Measurements from ENCODE around the gene ANXA8.
"Not testable (repeated sequence)": the region's sequence is repeated elsewhere in the genome, so short reads cannot be mapped to it uniquely, and the experiment has no call there.

Gene ANXA8

DNA sequence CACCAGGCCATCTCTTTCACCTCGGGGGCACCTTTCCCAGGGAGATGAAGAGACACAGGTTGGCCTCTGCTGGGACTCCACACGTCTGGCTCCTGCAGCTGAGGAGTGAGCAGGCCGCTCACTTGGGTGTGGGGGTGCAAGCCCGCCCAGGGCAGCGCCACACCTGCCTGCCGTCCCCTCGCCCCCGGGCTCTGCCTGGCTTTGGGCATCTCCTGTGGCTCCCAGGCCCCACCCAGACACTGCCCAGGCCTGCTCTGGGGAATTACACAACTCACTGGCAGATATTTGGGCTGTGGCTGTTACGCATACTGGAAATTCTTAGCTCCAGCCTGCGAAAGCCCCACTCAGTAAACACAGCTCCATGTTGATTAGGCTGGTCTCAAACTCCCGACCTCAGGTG is at the start of gene ANXA8:
ANXA8 (minus strand) TSS at position 193 of the 400 bp plus-strand sequence; CDS start at position 11, 182 bp downstream.
- DNase-seq (ENCODE audit: low read depth in 3 of 3, low spot score in 1 of 3): not testable (repeated sequence)

DNA sequence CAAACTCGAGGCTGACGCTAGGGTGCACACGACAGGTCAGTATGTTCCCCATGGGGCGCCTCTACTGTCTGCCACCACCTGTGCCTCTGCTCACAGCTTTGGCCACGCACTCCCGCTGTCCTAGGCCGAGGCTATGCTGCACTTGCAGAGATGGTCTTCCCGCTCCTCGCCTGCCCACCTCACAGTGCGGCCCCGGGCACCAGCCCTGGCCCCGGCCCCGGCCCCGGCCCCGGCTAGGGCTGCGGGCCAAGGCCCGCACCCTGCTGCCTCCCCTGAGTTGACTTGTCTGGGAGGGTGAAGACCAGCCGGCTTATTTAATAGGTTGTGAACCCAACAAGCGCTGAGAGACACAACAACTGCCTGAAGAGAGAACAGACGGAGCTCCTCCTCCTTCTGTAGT is 39.6 kb upstream of the ANXA8 start, which contains the start of gene AGAP9:
AGAP9 (minus strand) TSS at position 164 of the 400 bp plus-strand sequence; CDS start at position 52, 112 bp downstream.
- not testable (repeated sequence) for DNase-seq (ENCODE audit: low read depth in 3 of 3, low spot score in 1 of 3)

GRCh38 chr10:47502313-47502712 is 18.4 kb upstream of the ANXA8 start:
- DNase-seq (ENCODE audit: low read depth in 3 of 3, low spot score in 1 of 3): not testable (repeated sequence)

- not testable (repeated sequence) for DNase-seq (ENCODE audit: low read depth in 3 of 3, low spot score in 1 of 3)
Measured at GRCh38 chr10:47494226-47494625, 10.3 kb upstream of the ANXA8 start.

- not testable (repeated sequence) for DNase-seq (ENCODE audit: low read depth in 3 of 3, low spot score in 1 of 3)
Measured at GRCh38 chr10:47491600-47491999, 7.7 kb upstream of the ANXA8 start, which contains the start of gene FAM25G. FAM25G (minus strand) TSS chr10:47491700; CDS start chr10:47491674, 26 bp downstream.

DNA sequence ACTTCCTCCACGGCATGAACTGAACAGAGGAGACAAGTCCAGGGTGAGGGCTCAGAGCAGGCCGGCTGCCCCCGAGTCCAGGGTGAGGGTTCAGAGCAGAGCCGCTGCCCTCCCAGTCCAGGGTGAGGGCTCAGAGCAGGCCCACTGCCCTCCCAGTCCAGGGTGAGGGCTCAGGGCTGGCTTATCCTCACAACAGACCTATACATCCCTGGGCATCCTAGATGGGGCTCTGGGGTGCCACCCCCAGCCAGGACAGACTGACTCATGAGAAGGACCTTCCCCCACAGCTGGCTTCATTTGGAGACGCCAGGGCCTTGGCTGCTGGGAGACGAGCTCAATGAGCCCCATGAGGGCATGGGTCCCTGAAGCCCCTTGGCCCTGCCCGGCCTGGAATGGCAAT is 5.7 kb upstream of the ANXA8 start:
- not testable (repeated sequence) for DNase-seq (ENCODE audit: low read depth in 3 of 3, low spot score in 1 of 3)

- not testable (repeated sequence) for DNase-seq (ENCODE audit: low read depth in 3 of 3, low spot score in 1 of 3)
Measured at GRCh38 chr10:47485943-47486342, 2.0 kb upstream of the ANXA8 start.

DNA sequence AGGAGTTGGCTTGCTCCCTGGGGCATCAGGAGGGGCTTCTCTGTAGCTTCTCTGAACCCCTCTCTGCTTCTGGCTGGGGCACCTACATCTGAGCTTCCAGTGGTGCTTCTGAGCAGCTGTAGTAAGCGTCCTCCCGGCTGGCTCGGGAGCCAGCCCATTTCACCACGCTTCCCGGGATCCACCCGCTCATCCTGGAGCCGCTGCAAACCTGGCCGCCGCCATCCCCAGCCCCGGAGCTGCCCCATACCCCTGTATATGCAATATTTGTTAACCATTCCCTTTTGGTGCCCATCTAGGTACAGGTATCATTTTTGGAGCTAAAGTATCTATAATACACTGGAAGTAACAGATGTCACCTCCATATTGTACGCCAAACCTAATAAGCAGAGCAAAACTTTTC is 871 bp upstream of the ANXA8 start:
- DNase-seq (ENCODE audit: low read depth in 3 of 3, low spot score in 1 of 3): not testable (repeated sequence)

DNA sequence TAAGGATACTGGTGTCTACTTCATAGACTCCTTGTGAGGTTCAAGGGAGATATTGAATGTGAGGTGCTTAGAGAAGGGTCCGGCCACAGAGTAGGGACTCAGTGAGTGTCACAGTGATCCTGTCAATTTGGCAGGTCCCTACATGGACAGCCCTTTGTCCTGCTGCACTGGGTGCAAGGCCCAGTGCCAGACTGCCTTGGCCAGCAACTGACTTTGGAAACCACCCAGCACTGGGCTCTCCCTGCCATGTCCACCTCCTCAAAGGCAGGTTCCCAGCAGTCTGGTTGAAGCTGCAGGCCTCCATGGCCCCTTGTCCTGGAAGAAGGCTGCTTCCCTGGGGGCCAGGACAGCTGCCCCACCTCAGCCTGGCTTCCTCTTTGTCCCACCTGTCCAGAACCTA is 1.5 kb downstream of the ANXA8 start:
- DNase-seq (ENCODE audit: low read depth in 3 of 3, low spot score in 1 of 3): not testable (repeated sequence)

- DNase-seq (ENCODE audit: low read depth in 3 of 3, low spot score in 1 of 3): not testable (repeated sequence)
Measured at GRCh38 chr10:47481768-47482181, 2.1 kb downstream of the ANXA8 start.

GRCh38 chr10:47481182-47481766 is 2.6 kb downstream of the ANXA8 start:
- DNase-seq (ENCODE audit: low read depth in 3 of 3, low spot score in 1 of 3): not testable (repeated sequence)

DNA sequence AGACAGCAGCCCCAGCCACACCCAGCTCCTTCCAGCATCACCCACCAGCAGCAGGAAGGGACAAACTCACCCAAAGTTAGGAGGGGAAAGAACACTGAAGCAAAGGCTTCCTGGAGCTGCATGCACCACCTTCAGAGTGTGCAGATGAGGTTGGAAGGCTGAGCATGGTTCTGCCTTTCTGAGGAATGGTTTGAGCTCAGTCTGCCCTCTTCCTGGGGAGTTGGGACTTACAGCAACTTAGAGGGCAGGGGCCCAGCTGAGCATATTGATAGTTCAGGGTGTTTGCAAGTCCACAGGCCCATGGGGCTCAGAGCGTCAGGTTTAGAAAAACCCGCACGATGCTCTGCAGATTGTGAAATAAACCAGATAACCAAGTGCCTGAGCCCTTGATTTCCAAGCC is 3.8 kb downstream of the ANXA8 start:
- DNase-seq (ENCODE audit: low read depth in 3 of 3, low spot score in 1 of 3): not testable (repeated sequence)

DNA sequence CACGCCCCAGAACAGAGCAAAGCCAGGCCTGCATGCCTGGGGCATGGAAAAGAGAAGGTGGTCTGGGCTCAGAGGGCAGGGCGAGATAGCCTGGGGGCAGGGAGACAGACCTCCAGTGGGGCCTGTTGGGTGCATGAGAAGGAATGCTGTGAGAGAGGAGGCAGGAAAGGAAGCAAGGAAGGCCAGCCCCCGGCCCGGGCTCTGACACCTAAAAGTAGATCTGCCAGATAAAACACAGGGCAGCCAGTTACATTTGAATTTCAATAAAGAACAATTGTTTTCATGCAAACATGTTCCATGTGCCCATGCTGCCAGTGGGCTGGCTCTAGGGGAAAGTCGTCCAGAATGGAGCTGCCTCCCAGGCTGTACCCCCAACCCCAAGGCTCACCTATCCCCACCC is 5.8 kb downstream of the ANXA8 start:
- not testable (repeated sequence) for DNase-seq (ENCODE audit: low read depth in 3 of 3, low spot score in 1 of 3)

DNA sequence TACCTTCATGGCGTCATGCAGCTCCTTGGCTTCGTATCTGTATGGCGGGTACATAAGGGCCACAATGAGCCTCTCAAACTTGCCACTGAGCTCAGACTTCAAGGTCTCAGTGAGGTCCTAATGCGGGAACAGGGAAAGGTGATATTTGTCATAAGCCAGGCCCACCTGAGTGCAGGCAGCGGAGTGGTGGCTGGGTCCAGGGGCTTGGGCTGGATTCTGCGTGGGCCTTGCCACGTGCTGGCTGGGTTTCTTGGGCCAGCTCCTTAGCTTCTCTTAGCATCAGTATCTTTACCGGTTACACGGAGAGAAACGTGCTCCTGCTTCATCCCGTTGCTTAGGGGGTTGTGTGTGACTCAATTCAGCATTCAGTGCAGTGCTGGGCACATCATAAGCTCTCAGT is 6.8 kb downstream of the ANXA8 start:
- DNase-seq (ENCODE audit: low read depth in 3 of 3, low spot score in 1 of 3): not testable (repeated sequence)

- DNase-seq (ENCODE audit: low read depth in 3 of 3, low spot score in 1 of 3): not testable (repeated sequence)
Measured at GRCh38 chr10:47475101-47475500, 8.8 kb downstream of the ANXA8 start.

- DNase-seq (ENCODE audit: low read depth in 3 of 3, low spot score in 1 of 3): not testable (repeated sequence)
Measured at GRCh38 chr10:47473516-47473915, 10.4 kb downstream of the ANXA8 start.

DNA sequence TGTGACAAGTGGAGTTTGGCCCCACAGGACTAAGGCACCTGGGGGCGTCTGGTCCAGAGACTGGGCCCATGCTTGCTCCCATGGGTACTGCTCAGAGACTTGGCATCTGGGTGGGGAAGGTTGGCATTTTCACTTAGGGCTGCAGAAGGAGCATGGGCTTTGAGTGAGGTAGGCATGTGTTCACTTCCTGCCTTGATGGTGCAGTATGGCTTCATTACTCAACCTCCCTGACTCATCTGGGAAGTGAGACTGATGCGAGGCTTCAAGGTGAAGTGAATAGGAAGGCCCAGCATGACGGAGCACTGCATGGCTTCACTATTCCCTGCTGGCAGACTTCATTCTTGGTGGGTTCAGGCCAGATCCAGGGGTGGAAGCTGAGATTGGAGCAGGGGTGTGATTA is 11.3 kb downstream of the ANXA8 start:
- DNase-seq (ENCODE audit: low read depth in 3 of 3, low spot score in 1 of 3): not testable (repeated sequence)

DNA sequence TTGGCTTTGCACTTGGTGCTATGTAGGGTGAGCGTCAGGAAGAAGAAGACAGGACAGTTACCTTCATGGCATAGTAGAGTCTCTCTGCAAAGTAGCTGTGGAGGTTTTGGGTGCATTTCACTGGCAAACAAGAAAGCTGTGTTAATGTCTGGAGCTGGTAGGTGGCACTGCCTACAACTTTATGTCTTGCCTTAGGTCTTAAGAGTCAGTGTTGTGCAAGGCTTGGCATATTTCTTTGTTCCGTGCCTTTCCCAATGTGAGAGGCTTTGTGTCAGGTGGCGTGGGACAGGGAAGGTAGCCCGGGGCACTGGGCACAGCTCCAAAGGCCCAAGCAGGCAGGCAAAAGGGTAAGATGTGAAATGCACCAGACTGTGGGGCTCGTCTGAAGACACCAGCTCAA is 11.8 kb downstream of the ANXA8 start:
- DNase-seq (ENCODE audit: low read depth in 3 of 3, low spot score in 1 of 3): not testable (repeated sequence)

GRCh38 chr10:47468731-47469528 is 15.0 kb downstream of the ANXA8 start:
- not testable (repeated sequence) for DNase-seq (ENCODE audit: low read depth in 3 of 3, low spot score in 1 of 3)

DNA sequence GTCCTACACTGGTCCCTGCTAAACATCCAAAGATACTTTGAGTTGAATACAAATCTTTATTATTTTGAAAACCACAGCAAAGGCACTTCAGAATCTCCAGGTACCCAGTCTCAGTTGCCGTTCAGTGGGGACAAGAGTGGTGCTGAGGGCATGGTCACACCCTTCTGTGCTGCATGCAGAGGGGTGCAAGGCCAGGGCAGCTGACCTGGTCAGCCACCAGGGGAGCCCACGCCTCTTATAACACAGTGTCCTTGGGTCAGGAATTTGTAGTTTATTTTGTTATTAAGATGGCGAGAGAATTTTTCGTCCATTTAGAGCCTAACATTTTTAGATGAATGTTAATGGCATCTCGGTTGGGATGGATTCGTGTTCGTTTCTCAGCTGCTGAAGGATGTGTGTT is 16.0 kb downstream of the ANXA8 start:
- not testable (repeated sequence) for DNase-seq (ENCODE audit: low read depth in 3 of 3, low spot score in 1 of 3)

DNA sequence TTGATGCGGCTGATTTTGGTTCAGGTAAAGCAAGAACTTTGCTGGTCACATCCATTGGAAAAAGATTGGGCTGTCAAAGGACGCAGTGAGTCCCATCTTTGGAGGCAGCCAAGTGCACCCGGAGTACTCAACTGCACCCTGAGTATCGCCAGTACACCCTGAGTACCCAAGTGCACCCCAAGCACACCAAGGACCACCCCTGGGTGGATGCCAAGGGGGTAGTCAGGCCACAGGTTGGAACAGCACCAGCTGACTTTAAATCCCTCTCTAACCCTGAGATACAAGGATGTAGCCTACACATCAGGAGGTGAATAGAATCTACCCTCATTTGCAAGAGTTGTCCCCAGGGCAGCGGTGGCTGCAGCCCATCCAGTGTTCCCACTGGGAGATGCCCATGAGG is 16.5 kb downstream of the ANXA8 start:
- not testable (repeated sequence) for DNase-seq (ENCODE audit: low read depth in 3 of 3, low spot score in 1 of 3)

All from stimulated activated CD4-positive, alpha-beta T cell treated with anti-CD3 and anti-CD28 coated beads, TNF-alpha, amount 100 ng/mL, for 1 hour (primary cell).